GM18907 (cell line): ENCODE results near the gene N4BP2L1.
"Not testable (repeated sequence)": the region's sequence is repeated elsewhere in the genome, so short reads cannot be mapped to it uniquely, and the experiment has no call there.

ENCODE experiments used
- ATAC-seq: cut with Tn5 transposase; IDR thresholded peaks from one replicate; pipeline ENCODE4 v1.9.1; 2021; ENCODE audit warnings: mild to moderate bottlenecking, moderate library complexity; ENCODE audit not compliant: unreplicated experiment

N4BP2L1 gene

GRCh38 chr13:32391101-32391619 is 36.8 kb downstream of the N4BP2L1 start:
- ATAC-seq = no peak

- ATAC-seq = no peak
These were observed 37.4 kb downstream of the N4BP2L1 start for GRCh38 chr13:32390484-32390883.

DNA sequence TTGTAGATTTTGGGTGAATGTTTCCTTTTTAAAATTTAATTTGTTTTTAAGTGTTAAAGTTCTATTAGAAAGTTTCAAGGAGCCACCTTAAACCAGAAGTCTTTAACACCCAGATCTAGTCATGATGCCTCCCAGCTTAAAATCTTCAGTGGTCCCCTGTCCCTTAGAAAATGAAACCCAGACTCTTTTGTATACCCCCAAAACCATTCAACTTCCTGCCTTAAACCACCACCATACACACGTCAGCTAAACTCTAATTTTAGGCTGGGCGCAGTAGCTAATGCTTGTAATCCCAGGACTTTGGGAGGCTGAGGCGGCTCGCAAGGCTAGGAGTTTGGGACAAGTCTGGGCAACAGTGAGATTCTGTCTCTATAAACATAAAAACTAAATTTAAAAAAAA is 37.9 kb downstream of the N4BP2L1 start:
- ATAC-seq = peak; percentile 68

- ATAC-seq = no peak
These were observed 42.5 kb downstream of the N4BP2L1 start for GRCh38 chr13:32385410-32385809.

- ATAC-seq = no peak
These were observed 43.2 kb downstream of the N4BP2L1 start for GRCh38 chr13:32384702-32385101.

GRCh38 chr13:32383836-32384618 is 43.9 kb downstream of the N4BP2L1 start:
- no peak for ATAC-seq

GRCh38 chr13:32381539-32381938 is 46.4 kb downstream of the N4BP2L1 start:
- ATAC-seq = no peak

DNA sequence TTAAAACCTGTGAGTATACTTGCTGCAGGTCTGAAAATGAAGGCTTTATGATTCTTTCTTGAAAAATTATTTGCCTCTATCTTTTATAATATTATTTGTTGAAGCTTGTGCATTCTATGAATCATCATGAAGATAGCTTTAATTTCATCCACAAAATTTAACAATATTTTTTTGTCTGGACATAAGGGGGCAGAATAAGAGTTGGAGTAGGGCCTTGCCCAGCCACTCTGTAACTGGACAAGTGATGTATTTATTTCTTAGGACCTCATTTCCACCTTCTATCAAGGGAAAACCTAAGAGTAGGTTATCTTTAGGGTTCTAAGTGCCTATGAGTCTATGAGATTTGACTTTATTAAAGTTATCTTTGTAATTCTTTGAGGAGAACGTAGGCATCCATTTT is 49.9 kb downstream of the N4BP2L1 start:
- no peak for ATAC-seq

GRCh38 chr13:32376642-32377415 is 51.1 kb downstream of the N4BP2L1 start:
- ATAC-seq = no peak

- ATAC-seq = no peak
These were observed 57.1 kb downstream of the N4BP2L1 start for GRCh38 chr13:32370805-32371204.

- no peak for ATAC-seq
These were observed 65.4 kb downstream of the N4BP2L1 start for GRCh38 chr13:32362574-32362973.

DNA sequence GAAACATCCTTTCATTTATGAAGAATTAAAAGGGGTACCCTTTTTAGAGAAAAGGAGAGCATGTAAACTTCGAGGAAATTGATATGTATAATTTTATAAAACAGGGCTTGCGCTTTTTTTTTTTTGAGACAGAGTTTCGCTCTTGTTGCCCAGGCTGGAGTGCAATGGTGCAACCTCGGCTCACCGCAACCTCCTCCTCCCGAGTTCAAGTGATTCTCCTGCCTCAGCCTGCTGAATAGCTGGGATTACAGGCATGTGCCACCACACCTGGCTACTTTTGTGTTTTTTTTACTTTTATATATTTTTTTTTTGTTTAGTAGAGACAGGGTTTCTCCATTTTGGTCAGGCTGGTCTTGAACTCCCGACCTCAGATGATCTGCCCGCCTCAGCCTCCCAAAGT is 72.0 kb downstream of the N4BP2L1 start:
- not testable (repeated sequence) for ATAC-seq

GRCh38 chr13:32354040-32354439 is 73.9 kb downstream of the N4BP2L1 start:
- no peak for ATAC-seq

DNA sequence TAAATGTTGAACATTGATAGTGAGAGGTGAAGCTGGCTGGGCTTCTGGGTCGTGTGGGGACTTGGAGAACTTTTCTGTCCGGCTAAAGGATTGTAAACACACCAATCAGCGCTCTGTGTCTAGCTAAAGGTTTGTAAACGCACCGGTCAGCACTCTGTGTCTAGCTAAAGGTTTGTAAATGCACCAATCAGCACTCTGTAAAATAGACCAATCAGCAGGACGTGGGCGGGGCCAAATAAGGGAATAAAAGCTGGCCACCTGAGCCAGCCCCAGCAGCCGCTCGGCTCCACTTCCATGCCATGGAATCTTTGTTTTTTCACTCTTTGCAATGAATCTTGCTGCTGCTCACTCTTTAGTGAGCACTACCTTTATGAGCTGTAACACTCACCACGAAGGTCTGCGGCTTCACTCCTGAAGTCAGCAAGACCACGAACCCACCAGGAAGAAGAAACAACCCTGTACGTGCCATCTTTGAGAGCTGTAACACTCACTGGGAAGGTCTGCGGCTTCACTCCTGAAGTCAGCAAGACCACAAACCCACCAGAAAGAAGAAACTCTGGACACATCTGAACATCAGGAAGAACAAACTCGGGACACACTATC is 77.0 kb downstream of the N4BP2L1 start:
- ATAC-seq = not testable (repeated sequence)
